ENCODE measurements around the gene TNS4. TPM values are rescaled to one million over a fixed set of nuclear protein-coding genes. Genes with fewer than 3 reads are reported as not detected.

The TNS4 gene
- total RNA-seq, 2 experiments from 2014 or later: 0.22 to 0.97 TPM

DNA sequence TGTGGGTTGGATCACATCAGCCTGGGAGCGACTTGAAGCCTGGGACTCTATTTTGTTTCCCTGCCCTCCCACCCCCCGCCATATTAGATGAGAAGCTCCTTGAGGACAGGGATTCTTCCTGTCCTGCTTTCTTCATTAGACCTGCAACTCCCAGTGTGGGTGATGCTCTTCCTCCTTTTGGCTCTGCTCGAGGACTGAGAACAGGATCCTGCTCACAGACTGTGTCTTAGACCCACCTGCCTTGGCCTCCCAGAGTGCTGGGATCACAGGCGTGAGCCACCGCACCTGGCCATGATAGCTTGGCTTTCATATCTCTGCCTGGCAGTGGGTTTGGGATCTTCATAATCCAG, 21.5 kb upstream of the TNS4 start:
- POLR2A ChIA-PET: interaction anchor here (0.7 kb wide), 1 partner anchor 62 kb away, joined by 3 read pairs; no protein-coding TSS in a partner anchor
- H3K9me2 ChIP-seq (ENCODE audit: insufficient read depth, low read length): no peaks in the 10 kb centered on the region
- no peaks in the 10 kb centered on the region for H4K20me1 ChIP-seq (ENCODE audit: insufficient read depth, low read length)
- DNase-seq (ENCODE audit: low spot score): no peak
- H3K9me3 ChIP-seq (ENCODE audit: low read length): peaks cover 23% of the 10 kb centered on the region
- H3K27ac ChIP-seq (ENCODE audit: low read depth, low read length, poor library complexity, severe bottlenecking): no peak overlapping the region
- no peak overlapping the region for H3K4me3 ChIP-seq (ENCODE audit: low read depth, low read length, poor library complexity, severe bottlenecking)
- no TSS peak for BruUV-seq (replicated peaks)
- no peak overlapping the region for H2AFZ ChIP-seq (ENCODE audit: low read length)
- intact Hi-C loops (cut with micrococcal nuclease; ENCODE audit: unreplicated experiment): no loop called here
- no peak overlapping the region for H3K4me2 ChIP-seq (ENCODE audit: low read length)
- H3K4me1 ChIP-seq (ENCODE audit: insufficient read depth, low read length, poor library complexity, severe bottlenecking): peaks cover 5% of the 10 kb centered on the region
- no peaks in the 10 kb centered on the region for H3K36me3 ChIP-seq (ENCODE audit: insufficient read depth, low read length)
- TF ChIP-seq, protein P1, sequence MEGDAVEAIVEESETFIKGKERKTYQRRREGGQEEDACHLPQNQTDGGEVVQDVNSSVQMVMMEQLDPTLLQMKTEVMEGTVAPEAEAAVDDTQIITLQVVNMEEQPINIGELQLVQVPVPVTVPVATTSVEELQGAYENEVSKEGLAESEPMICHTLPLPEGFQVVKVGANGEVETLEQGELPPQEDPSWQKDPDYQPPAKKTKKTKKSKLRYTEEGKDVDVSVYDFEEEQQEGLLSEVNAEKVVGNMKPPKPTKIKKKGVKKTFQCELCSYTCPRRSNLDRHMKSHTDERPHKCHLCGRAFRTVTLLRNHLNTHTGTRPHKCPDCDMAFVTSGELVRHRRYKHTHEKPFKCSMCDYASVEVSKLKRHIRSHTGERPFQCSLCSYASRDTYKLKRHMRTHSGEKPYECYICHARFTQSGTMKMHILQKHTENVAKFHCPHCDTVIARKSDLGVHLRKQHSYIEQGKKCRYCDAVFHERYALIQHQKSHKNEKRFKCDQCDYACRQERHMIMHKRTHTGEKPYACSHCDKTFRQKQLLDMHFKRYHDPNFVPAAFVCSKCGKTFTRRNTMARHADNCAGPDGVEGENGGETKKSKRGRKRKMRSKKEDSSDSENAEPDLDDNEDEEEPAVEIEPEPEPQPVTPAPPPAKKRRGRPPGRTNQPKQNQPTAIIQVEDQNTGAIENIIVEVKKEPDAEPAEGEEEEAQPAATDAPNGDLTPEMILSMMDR (conservative IDR thresholded peaks at IDR 0.05; ENCODE audit: low read length): no peak
- CTCF ChIA-PET (ENCODE audit: unreplicated experiment): no interaction called here
- no peaks in the 10 kb centered on the region for H3K79me2 ChIP-seq (ENCODE audit: insufficient read depth, low read depth, low read length)

DNA sequence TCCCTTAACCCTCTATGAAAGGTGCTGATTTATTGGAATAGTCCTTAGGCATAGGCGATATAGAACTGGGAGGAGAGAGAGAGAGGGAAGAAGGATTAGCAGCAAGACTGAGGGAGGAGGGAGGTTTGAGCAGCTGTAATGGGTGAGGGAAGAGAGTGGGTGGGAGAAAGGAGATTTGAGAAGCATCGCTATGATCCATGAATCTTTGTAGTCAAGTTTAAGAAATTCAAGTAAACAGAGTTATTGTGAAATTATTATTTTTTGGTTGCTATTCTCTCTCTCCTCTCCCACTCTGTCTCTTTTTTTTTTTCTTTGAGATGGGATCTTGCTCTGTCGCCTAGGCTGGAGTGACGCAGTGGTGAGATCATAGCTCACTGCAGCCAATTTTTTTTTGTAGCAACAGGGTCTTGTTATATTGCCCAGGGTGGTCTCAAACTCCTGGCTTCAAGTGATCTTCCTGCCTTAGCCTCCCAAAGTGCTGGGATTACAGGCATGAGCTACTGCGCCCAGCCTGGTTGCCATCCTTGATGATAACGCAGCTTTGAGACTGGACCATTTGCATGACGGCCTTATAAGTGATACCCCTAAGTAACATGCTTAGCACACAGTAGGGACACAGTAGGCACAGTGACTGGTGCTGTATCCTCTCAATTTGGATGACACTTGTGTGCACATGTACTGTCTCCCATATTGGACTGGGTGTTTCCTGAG, 21.0 kb upstream of the TNS4 start:
- Histone ChIP-seq H4K20me1 (ENCODE audit: insufficient read depth, low read length) (no peaks in the 10 kb centered on the region), H3K9me3 (ENCODE audit: low read length) (peaks cover 23% of the 10 kb centered on the region), H3K4me3 (ENCODE audit: low read depth, low read length, poor library complexity, severe bottlenecking) (no peak overlapping the region), H3K36me3 (ENCODE audit: insufficient read depth, low read length) (no peaks in the 10 kb centered on the region), H3K4me1 (ENCODE audit: insufficient read depth, low read length, poor library complexity, severe bottlenecking) (peaks cover 10% of the 10 kb centered on the region), H3K4me2 (ENCODE audit: low read length) (no peak overlapping the region), H3K9me2 (ENCODE audit: insufficient read depth, low read length) (no peaks in the 10 kb centered on the region), H3K79me2 (ENCODE audit: insufficient read depth, low read depth, low read length) (no peaks in the 10 kb centered on the region), H2AFZ (ENCODE audit: low read length) (no peak overlapping the region), H3K27ac (ENCODE audit: low read depth, low read length, poor library complexity, severe bottlenecking) (no peak overlapping the region)
- TF ChIP-seq, protein P1 (conservative IDR thresholded peaks at IDR 0.05; ENCODE audit: low read length): no peak
- TF ChIP-seq EZH2phosphoT487 (IDR thresholded peaks at IDR 0.05; ENCODE audit: borderline replicate concordance, low read depth, low read length): no peak
- no peak for DNase-seq (ENCODE audit: low spot score)
- no TSS peak for BruUV-seq (replicated peaks)
- POLR2A ChIA-PET: interaction anchor here (0.7 kb wide), 1 partner anchor 61 kb away, joined by 3 read pairs; no protein-coding TSS in a partner anchor
- intact Hi-C loops (cut with micrococcal nuclease; ENCODE audit: unreplicated experiment): no loop called here
- CTCF ChIA-PET (ENCODE audit: unreplicated experiment): no interaction called here

DNA sequence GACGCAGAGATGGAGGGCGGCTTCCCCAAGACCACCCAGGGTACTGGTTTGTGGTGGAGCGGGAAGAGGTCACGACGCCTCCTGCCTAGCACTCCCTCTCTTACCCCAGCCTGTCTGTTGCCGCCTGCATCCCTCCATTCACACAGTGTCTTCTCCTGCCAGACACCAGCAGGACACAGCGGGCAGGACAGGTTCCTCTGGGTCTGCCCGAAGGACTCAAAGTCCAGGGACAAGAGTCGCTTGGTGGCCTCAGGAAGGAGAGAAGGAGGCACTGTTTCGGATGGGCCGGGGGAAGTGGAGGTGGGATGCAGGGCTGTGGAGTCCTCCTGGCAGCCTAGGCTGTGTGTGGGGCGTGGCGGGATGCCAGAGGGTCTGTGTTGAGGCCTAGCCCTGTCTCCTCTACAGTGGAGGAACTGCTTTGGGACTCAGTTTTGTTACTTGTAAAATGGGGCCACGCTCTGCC, 19.6 kb upstream of the TNS4 start:
- intact Hi-C loops (cut with micrococcal nuclease; ENCODE audit: unreplicated experiment): no loop called here
- Histone ChIP-seq H3K4me3 (ENCODE audit: low read depth, low read length, poor library complexity, severe bottlenecking) (no peak overlapping the region), H3K4me2 (ENCODE audit: low read length) (no peak overlapping the region), H4K20me1 (ENCODE audit: insufficient read depth, low read length) (no peaks in the 10 kb centered on the region), H3K4me1 (ENCODE audit: insufficient read depth, low read length, poor library complexity, severe bottlenecking) (peaks cover 24% of the 10 kb centered on the region), H3K27ac (ENCODE audit: low read depth, low read length, poor library complexity, severe bottlenecking) (no peak overlapping the region), H2AFZ (ENCODE audit: low read length) (no peak overlapping the region), H3K9me2 (ENCODE audit: insufficient read depth, low read length) (no peaks in the 10 kb centered on the region), H3K36me3 (ENCODE audit: insufficient read depth, low read length) (no peaks in the 10 kb centered on the region), H3K9me3 (ENCODE audit: low read length) (peaks cover 20% of the 10 kb centered on the region), H3K79me2 (ENCODE audit: insufficient read depth, low read depth, low read length) (no peaks in the 10 kb centered on the region)
- BruUV-seq (replicated peaks): no TSS peak
- DNase-seq (ENCODE audit: low spot score): no peak
- ChIA-PET POLR2A (interaction anchor here (1.1 kb wide), 1 partner anchor 103 kb away, joined by 4 read pairs; the partner anchor contains the start of gene TOP2A), CTCF (ENCODE audit: unreplicated experiment) (no interaction called here)
- no peak for TF ChIP-seq EZH2phosphoT487 (IDR thresholded peaks at IDR 0.05; ENCODE audit: borderline replicate concordance, low read depth, low read length)
- TF ChIP-seq, protein P1 (conservative IDR thresholded peaks at IDR 0.05; ENCODE audit: low read length): no peak
